GM18867 (cell line): ENCODE measurements around the gene AMER2.
A peak's percentile ranks its signal among the peaks of the same experiment; 100 is the strongest.

Source experiments
- ATAC-seq: cut with Tn5 transposase; IDR thresholded peaks from one replicate; pipeline ENCODE4 v1.9.1; 2021; ENCODE audit warnings: mild to moderate bottlenecking, moderate library complexity; ENCODE audit not compliant: unreplicated experiment

Gene AMER2

GRCh38 chr13:25157681-25158080 lies 14.4 kb downstream of the AMER2 start:
- no peak for ATAC-seq

GRCh38 chr13:25153736-25154135 lies 18.4 kb downstream of the AMER2 start:
- no peak for ATAC-seq

DNA sequence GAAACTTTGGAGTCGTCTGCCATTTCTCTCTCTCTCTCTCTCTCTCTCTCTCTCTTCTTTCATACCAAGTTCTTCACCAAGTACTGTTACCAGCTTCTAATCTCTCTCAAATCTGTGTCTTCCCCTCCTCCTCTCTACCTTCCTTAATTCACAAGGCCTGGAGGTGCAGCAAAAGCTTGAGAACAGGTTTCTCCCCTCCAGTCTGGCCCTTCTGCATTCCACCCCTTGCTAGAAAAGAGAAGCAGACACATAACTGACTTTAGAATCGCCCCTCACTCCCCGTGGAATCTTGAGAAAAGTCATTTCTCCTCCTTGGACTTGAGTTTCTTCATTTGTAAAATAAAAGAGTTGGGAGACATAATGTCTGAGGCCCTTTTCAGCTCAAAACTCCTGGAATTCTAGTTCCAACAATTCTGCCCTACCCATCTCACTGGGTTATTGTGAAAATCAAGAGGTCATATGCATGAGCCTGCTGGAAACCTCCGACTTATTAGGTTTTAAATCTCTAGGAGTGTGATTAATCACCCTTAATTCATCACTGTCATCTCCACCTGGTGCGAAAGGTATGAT lies 20.4 kb downstream of the AMER2 start:
- ATAC-seq, result no peak

- ATAC-seq, result no peak
Observed at GRCh38 chr13:25149711-25150110, 22.4 kb downstream of the AMER2 start.

GRCh38 chr13:25148402-25148771 lies 23.7 kb downstream of the AMER2 start:
- ATAC-seq, result peak; percentile 5

GRCh38 chr13:25147638-25148401 lies 24.3 kb downstream of the AMER2 start:
- peak; percentile 35 for ATAC-seq

DNA sequence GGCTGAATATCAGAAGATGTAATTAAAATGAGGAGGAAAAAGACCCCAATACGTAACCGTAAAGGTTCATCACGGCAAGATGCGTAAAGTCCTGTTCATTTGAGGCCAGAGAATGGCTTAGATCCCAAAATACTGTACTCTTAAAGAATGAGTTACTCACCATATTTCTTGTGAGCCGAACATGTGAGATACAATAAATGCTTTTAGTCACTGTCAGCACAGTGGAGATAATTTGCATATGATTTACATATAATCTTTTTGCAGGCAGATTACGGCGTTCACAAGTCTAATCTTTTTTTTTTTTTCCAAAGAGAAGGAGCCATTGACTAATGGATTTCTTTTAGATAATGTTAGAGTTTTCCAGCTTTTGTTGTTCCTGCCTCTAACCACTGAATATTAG lies 28.4 kb downstream of the AMER2 start:
- ATAC-seq, result no peak

GRCh38 chr13:25141042-25141441 lies 31.0 kb downstream of the AMER2 start:
- ATAC-seq, result no peak

GRCh38 chr13:25137788-25138115 lies 34.3 kb downstream of the AMER2 start:
- ATAC-seq, result no peak

DNA sequence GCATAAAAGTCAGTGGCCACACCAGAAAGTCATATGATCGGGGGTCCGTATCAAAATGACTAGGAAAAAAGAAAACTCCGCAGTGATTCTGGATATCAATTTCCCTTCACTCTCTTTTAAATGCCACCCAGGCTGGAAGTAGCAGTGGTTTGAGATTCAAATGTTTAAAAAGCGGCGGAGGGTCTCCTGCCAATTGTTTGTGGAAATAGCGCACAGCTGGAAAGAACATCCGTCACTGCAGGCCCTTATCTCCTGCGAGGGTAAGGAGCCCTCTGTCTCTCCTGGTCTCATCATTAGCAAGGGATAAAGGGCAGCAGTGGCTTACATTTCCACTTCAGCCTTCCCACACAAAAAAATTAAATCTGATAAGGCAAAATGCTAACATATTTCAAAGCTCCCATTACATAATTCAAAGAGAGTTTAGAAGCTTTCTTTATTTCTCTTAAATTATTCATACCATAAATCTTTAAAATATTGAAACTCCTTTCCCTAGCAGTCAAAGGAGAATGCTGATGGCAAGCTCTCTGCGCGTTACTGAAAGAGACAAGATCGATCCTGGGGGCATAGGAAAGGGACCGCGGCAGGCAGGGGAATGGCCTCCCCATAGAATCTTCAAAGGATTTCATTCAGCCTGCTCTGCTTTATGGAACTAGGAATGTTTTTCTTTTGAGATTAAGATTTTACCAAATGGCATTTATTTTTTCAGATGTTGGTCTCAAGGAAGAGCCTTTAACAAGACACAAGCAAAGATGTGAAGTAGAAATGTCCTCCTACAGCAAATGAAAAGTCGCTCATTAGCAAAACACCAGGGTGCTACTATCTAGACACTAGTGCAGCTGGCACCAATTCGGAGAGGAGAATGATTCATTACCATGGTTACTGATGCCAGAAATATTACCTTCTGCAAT lies 35.0 kb downstream of the AMER2 start:
- no peak for ATAC-seq

- no peak for ATAC-seq
Observed at GRCh38 chr13:25135896-25136295, 36.2 kb downstream of the AMER2 start.

DNA sequence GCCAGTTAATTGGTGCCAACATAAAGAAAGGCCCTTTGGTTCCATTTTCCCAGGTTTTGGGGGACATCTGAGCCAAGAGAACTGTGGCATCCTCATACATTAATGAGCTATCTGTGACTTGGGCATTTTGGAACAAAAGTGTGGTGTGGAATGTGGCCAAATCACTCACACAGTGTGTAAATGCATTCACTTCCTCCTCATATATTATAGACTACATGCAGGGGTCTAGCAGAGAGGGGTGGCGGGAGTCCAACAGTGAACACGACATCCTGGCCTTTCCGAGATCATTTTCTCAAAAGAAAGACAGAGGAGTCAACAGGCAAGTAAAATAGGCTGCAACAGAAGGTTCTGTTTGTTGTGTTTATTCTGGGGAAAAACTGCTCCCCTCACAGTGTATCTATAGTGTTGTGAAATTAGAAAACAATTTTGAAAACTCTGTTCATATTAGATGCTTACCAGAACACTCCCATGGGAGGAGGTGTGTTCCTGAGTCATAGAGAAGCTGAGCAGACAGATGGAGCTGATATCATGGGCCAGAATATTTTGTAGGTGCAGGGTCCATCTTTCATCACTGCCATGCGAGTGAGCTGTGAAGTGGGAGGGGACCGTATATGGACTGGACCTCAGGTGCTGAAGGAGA lies 39.2 kb downstream of the AMER2 start:
- ATAC-seq, result no peak

- ATAC-seq, result no peak
Observed at GRCh38 chr13:25131881-25132420, 40.1 kb downstream of the AMER2 start.

GRCh38 chr13:25130944-25131343 lies 41.1 kb downstream of the AMER2 start:
- no peak for ATAC-seq

- no peak for ATAC-seq
Observed at GRCh38 chr13:25118378-25118905, 53.6 kb downstream of the AMER2 start.

GRCh38 chr13:25117312-25117711 lies 54.8 kb downstream of the AMER2 start:
- ATAC-seq, result no peak

DNA sequence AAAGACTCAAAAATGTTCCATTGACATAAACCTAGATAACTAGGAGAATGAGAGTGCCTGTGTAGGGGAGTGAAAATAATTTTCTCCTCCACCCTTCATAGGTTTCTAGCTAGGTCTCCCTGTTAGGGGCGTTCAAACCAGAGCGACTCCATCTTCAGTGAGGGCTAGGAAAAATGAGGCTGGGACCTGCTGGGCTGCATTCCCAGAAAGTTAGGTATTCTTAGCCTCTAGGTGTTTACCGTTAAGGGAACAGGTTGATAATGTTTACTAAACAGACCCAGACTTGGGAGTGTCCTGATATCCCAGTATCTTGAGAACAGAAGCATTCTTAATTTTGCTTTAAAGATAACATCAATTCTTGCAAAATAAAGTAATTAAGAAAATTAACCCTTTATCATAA lies 56.0 kb downstream of the AMER2 start:
- ATAC-seq, result no peak

DNA sequence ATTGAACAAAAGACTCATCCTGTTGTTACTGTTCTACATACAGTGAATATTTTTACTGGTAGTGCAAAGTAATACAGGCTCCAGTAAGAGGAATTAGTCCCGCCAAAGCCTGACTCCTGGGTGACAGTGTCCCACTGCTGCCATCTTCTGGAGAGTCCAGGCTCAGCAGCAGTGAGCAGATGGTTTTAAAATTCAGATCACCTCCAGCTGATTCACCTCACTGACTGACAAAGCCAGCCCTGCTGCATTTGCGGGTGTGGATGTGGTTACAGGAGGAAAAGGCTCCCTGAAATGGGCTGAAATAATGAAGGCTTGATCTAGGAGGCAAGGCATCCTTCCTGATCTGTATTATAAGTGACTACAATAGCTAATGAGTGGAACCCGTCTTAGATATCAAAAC lies 57.9 kb downstream of the AMER2 start:
- peak; percentile 86 for ATAC-seq

DNA sequence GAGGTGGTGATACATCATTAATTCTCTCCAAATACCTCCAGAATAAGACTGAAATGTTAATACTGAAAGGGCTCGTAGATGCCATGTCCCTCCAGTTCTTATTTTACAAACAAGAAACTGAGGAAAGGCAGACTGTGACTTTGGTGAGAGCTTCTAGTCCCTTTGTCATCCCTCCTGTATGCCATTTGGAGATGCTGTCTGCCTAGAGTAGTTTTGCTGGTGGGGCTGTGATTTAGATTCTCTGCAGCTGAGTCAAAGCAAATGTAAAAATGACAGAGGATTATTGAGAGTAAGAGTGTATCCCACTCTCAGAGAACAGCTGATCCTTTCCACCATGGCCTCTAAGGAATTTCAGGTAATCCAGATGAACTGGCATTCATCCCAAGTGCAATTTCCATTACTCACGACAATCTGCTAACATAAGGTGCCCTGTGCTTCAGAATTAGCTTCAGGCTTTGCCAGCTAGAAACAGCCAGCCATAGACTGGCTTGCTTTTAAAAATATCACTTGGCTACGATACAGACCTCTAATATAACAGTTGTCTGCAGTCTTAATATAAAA lies 59.3 kb downstream of the AMER2 start:
- ATAC-seq, result no peak
